Mesodermal cell (in vitro differentiated cells): ENCODE results near the gene PCDHGC3.

Experiments used
- H3K27ac ChIP-seq: 2 replicates; pipeline ENCODE4 v1.7.0; 2013; ENCODE audit warnings: mild to moderate bottlenecking, low read depth, low read length, moderate library complexity; ENCODE audit not compliant: severe bottlenecking
- H3K36me3 ChIP-seq: 2 replicates; pipeline ENCODE4 v1.7.1; 2013; ENCODE audit warnings: mild to moderate bottlenecking, low read length, moderate library complexity; ENCODE audit not compliant: control insufficient read depth, insufficient read depth
- H3K4me1 ChIP-seq: one replicate; pipeline ENCODE4 v1.7.1; 2013; ENCODE audit warnings: mild to moderate bottlenecking, low read length; ENCODE audit not compliant: insufficient read depth, control insufficient read depth, poor library complexity, severe bottlenecking
- H3K4me3 ChIP-seq: 2 replicates; pipeline ENCODE4 v1.7.0; 2013; ENCODE audit warnings: low read length, control low read depth, mild to moderate bottlenecking; ENCODE audit not compliant: insufficient read depth, poor library complexity, severe bottlenecking; ENCODE audit errors: extremely low read depth
- H3K9me3 ChIP-seq: 2 replicates; pipeline ENCODE4 v1.7.1; 2013; ENCODE audit warnings: mild to moderate bottlenecking, low read length, moderate library complexity; ENCODE audit not compliant: control insufficient read depth
- WGBS, 2 experiments: methylation state at CpG; one replicate each; pipeline ENCODE4 v1.1.5; 2013; ENCODE audit warnings: missing lambda C conversion rate in 2 of 2; ENCODE audit not compliant: insufficient coverage in 2 of 2; 5-methylcytosine and 5-hydroxymethylcytosine counted together

PCDHGC3 gene

DNA sequence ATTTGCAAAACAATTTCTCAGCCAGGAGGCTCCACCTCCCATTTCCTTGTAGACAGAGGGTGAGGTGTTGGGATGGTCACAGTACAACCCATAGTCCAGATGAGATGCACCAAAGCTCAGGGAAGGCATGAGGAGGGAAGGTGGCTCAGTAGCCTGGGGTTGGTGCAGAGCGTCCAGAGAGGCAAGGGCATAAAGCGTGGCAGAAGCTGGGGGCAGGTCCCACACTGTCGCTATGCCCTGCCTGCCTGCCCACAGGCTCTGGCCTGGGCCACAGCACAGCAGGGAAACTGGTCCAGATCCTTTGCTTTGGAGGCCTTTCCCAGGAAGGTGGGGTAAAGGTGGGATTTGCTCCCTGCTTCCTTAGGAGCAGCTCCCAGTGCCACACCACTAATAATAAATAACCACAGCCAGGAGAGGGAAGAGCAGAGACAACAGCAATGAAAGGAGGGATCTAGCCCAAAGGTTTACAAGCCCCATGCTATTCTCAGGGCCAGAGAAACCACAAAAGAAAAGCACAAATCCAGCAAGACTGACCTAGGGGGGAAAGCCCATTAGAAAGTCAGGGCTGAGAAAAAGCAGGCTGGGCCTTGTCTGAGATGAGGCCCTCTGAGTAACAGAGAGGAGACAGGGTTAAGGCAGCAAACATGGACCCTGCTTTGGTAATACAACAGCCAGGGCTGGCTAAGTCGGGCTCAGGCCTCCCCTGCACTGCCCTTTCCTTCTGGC, 40.3 kb downstream of the PCDHGC3 start:
- Histone ChIP-seq H3K9me3 (no peaks in the 10 kb centered on the region), H3K36me3 (peaks cover 67% of the 10 kb centered on the region), H3K4me3 (no peak overlapping the region), H3K4me1 (peaks cover 80% of the 10 kb centered on the region), H3K27ac (peak overlapping the region; percentile 99)
- 82 to 100% methylated on average over 3 of the region's 4 CpGs for WGBS, 2 experiments

DNA sequence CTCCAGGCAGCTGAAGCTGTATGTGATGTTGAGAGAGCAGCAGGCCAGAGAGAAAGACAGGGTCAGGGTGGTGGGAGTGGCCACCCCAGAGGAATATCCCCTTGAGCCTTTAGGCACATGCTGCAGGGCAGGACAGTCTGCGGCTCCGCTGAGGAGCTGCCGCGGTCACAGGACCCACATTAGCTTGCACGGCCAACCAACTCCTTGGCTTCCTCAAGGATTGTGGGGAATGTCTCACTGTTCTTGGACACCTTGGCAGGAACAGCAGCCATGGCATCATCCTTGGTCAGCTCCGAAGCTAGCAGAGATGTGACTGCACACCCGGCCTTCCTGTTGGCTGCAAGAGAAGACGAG, 40.9 kb downstream of the PCDHGC3 start:
- Histone ChIP-seq H3K4me3 (no peak overlapping the region), H3K9me3 (no peaks in the 10 kb centered on the region), H3K4me1 (peaks cover 80% of the 10 kb centered on the region), H3K27ac (peak overlapping the region; percentile 75), H3K36me3 (peaks cover 62% of the 10 kb centered on the region)
- WGBS, 2 experiments: 90 to 97% methylated on average over 6 to 8 of the region's 8 CpGs

DNA sequence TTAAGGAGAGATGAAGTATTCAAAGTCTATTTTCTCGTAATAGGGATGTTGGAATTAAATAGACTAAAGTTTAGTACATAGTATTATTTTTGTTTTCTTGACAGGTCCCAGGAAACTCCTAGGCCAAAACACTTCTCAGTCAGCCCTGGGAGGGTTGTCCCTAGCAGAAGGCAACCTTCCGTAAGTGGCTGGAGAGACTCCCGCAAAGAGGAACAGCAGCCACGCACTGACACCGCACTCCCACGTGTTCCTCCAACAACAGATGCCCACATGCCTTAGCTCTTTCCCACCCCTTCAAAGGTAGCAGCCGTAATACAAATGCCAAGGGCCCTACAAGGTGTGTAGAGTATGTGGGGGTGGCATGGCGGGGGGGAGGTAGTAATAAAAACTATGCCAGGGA, 41.5 kb downstream of the PCDHGC3 start:
- Histone ChIP-seq H3K27ac (peak overlapping the region; percentile 32), H3K4me3 (no peak overlapping the region), H3K36me3 (peaks cover 55% of the 10 kb centered on the region), H3K4me1 (peaks cover 81% of the 10 kb centered on the region), H3K9me3 (no peaks in the 10 kb centered on the region)
- 94 to 100% methylated on average over 5 of the region's 8 CpGs for WGBS, 2 experiments

DNA sequence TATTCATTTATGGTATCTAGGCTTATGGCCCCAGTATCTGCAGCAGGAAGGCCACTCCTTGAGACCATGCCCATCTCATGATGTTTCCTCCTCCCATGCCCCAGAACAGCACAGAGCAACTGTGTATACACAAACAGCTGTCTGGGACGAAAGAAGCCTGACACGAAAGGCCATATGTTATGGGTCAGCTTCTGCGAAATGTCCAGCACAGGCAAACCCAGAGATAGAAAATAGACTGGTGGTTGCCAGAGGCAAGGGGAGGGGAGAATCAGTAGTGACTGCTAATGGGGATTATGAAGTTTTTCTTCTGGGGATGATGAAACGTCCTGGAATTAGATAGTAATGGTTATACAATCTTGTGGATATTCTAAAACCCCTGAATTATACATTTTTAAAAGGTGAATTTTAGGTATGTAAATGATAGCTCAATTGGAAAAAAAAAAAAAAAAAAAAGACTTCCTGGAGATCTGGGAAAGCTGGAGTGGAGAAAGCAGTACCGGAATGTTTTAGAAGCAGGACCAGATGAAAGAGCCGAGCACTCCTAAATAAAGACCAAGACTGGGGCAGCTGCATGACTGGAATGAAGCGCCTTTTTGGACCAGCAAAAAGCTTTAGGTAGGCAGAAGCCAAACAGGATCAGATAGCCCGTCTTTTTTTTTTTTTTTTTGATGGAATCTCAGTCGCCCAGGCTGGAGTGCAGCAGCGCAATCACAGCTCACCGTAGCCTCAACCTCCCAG, 42.3 kb downstream of the PCDHGC3 start:
- WGBS, 2 experiments: 92 to 96% methylated on average over 7 to 9 of the region's 11 CpGs
- peaks cover 61% of the 10 kb centered on the region for H3K36me3 ChIP-seq
- H3K27ac ChIP-seq: peak overlapping the region; percentile 13

DNA sequence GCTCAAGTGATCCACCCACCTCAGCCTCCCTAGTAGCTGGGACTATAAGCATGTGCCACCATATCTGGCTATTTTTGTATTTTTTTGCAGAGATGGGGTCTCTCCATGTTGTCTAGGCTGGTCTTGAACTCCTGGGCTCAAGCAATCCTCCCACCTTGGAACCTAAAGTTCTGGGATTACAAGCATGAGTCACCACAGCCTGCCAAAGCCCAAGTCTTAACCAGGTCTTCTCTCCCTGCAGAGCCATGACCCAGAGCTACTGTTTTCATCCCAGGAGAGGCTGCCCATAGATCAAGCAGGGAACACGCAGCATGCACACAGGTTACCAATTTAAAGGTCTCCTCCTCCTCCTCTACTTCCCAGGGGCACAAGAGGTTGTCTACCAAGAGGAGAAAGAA, 42.9 kb downstream of the PCDHGC3 start:
- WGBS, 2 experiments: no CpG with 5 or more reads among the region's 1 CpG
- H3K36me3 ChIP-seq: peaks cover 66% of the 10 kb centered on the region

More for the DNA sequence above, 42.3 kb downstream of the PCDHGC3 start:
- H3K9me3 ChIP-seq: no peaks in the 10 kb centered on the region
- H3K4me3 ChIP-seq: no peak overlapping the region
- peaks cover 81% of the 10 kb centered on the region for H3K4me1 ChIP-seq

DNA sequence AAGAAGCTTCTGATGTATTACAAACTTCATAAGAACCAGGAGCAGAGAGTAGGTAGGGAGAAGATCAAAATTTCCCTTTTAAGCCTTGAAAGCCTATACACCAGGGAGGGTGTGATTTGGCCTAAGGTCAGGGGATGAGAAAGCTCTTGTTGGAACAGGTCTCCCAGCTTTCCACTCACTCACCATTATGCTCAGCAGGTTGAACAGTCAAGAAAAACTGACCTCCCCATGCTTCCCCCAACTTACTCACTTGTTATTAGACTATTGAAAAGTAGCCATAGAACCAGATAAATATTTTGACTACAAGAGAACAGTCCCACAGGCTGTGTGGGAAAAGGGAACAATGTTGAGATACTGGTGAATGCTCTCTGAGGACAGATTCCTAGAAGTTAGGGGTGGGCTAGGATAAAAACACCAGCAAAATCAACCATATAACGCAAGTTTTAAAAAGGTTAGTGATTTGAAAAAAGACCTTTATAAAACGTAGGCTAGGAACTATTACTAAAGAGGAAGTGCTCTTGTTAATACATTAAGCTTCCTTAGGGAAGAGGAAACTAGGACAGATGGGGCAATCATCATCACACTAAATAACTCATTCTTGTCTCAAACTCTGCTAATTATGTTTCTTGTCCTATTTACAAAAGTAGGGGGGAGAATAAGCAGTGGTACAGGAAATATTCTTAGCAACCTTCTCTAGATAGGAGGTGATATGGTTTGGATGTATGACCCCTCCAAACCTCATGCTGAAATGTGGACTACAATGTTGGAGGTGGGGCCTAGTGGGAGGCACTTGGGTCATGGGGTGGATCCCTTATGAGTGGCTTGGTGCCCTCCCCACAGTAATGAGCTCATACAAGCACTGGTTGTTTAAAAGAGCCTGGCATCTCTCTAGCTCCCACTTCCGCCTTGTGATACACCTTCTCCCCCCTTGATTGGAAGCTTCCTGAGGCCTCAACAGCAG, 44.1 kb downstream of the PCDHGC3 start:
- Histone ChIP-seq H3K9me3 (no peaks in the 10 kb centered on the region), H3K4me1 (peaks cover 79% of the 10 kb centered on the region), H3K4me3 (no peak overlapping the region), H3K27ac (peak overlapping the region; percentile 94), H3K36me3 (peaks cover 73% of the 10 kb centered on the region)
- WGBS, 2 experiments: 100% methylated on average over 1 of the region's 3 CpGs

More for the DNA sequence above, 42.9 kb downstream of the PCDHGC3 start:
- H3K27ac ChIP-seq: no peak overlapping the region
- H3K9me3 ChIP-seq: no peaks in the 10 kb centered on the region
- H3K4me1 ChIP-seq: peaks cover 81% of the 10 kb centered on the region
- no peak overlapping the region for H3K4me3 ChIP-seq

DNA sequence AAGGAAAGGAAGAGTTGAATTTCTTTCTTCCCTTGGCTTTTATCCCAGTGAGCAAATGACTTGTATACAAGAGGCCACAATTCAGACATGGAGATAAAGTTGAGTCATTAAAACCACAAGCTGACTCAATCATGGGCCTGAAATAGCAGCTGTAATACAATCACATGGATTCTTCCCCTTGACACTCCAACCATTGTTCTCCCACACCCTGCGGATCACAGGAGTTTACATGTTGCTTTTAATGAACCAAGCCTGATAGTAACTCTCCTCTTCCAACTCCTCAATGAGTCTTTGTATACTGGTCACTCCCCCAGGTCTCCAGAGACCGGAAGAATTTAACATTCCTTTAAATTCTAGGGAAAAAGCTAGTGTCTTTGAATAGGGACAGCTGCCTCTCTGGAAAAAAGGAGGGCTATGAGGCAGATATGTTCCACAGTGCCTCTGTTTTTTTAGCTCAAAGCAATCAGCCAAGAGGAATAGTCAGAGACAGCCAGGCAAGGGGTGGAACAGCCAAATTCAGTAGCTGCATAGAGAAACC, 45.5 kb downstream of the PCDHGC3 start:
- H3K4me1 ChIP-seq: peaks cover 74% of the 10 kb centered on the region
- 43 to 45% methylated on average over 1 of the region's 2 CpGs for WGBS, 2 experiments
- peaks cover 68% of the 10 kb centered on the region for H3K36me3 ChIP-seq
- H3K4me3 ChIP-seq: no peak overlapping the region
- H3K9me3 ChIP-seq: no peaks in the 10 kb centered on the region
- peak overlapping the region; percentile 94 for H3K27ac ChIP-seq

DNA sequence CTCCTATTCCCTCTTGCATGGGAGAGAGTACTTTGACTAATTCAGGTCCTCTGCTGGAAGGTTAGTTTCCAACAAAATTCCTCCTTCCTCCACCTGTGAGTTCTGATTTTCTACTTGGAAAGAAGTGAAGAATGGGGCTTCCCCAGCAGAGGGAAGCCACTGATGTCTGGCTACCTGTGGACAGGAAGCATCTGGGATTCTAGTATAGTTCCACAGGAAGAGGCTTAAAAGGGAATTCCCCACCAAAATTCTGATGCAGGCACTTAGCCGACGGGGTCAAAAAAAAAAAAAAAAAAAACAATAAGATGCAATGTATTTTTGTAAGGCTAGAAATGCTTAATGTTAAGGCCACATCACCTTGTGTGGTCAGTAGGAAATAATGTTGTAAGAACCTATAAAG, 46.5 kb downstream of the PCDHGC3 start:
- Histone ChIP-seq H3K4me3 (no peak overlapping the region), H3K27ac (peak overlapping the region; percentile 94), H3K36me3 (peaks cover 68% of the 10 kb centered on the region), H3K4me1 (peaks cover 74% of the 10 kb centered on the region), H3K9me3 (no peaks in the 10 kb centered on the region)
- no CpG with 5 or more reads among the region's 2 CpGs for WGBS, 2 experiments

DNA sequence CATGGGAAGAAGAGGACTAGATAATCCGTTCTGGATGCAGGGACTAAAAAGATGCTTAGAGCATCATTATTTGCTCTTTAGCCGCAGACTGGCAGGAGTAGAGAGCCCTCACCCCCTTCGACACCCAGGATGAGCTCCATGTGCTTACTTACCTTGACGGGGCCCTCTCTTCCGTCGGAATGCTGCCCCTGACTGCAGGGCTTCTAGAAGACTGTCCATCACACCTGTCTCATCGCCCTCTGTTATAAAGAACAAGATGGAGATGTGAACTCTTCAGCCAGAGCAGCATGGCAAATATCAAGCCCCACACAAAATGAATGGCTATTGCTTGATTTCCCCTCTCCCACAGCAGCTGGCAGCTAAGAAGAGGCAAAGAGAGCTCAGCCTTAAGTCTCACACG, 48.2 kb downstream of the PCDHGC3 start:
- H3K36me3 ChIP-seq: peaks cover 69% of the 10 kb centered on the region
- H3K9me3 ChIP-seq: no peaks in the 10 kb centered on the region
- peak overlapping the region; percentile 26 for H3K27ac ChIP-seq
- WGBS, 2 experiments: 96 to 97% methylated on average over 6 of the region's 8 CpGs
- peaks cover 59% of the 10 kb centered on the region for H3K4me1 ChIP-seq
- H3K4me3 ChIP-seq: no peak overlapping the region
